ENCODE results near the gene RPS3A. TPM values are rescaled to one million over a fixed set of nuclear protein-coding genes. Genes with fewer than 3 reads are reported as not detected.

Gene RPS3A
- total RNA-seq, 1 donor from 2014 or later, result 1,406 TPM

DNA sequence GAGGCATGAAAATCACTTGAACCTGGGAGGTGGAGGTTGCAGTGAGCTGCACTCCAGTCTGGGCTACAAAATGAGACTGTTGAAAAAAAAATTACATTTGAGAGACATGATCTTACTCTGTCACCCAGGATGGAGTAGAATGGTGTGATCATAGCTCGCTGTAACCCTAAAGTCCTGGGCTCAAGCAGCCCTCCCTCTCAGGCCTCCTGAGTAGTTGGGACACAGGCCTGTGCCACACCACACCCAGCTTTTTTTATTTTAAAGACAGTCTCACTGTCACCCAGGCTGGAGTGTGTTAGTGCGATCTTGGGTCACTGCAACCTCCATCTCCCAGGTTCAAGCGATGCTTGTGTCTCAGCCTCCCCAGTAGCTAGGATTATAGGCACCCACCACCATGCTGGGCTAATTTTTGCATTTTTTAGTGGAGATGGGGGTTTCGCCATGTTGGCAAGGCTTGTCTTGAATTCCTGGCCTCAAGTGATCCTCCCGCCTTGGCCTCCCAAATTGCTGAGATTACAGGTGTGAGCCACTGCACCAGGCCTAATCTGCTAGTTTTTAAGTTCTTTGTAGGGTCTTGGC lies 6.1 kb downstream of the RPS3A start:
- ATAC-seq, result no peak
- Histone ChIP-seq H3K9me3 (no peaks in the 10 kb centered on the region), H3K27me3 (no peaks in the 10 kb centered on the region), H3K27ac (no peak overlapping the region), H3K4me3 (no peak overlapping the region), H3K4me1 (peaks cover 17% of the 10 kb centered on the region), H3K36me3 (peaks cover 77% of the 10 kb centered on the region)
- DNase-seq, result no peak
- intact Hi-C loops (cut with DNase I), result no loop called here
- TF ChIP-seq, protein P1, sequence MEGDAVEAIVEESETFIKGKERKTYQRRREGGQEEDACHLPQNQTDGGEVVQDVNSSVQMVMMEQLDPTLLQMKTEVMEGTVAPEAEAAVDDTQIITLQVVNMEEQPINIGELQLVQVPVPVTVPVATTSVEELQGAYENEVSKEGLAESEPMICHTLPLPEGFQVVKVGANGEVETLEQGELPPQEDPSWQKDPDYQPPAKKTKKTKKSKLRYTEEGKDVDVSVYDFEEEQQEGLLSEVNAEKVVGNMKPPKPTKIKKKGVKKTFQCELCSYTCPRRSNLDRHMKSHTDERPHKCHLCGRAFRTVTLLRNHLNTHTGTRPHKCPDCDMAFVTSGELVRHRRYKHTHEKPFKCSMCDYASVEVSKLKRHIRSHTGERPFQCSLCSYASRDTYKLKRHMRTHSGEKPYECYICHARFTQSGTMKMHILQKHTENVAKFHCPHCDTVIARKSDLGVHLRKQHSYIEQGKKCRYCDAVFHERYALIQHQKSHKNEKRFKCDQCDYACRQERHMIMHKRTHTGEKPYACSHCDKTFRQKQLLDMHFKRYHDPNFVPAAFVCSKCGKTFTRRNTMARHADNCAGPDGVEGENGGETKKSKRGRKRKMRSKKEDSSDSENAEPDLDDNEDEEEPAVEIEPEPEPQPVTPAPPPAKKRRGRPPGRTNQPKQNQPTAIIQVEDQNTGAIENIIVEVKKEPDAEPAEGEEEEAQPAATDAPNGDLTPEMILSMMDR (IDR thresholded peaks at IDR 0.05), result no peak

- peaks cover 63% of the 10 kb centered on the region for H3K36me3 ChIP-seq
- no peak overlapping the region for H3K4me3 ChIP-seq
- DNase-seq (no peak), ATAC-seq (no peak)
- TF ChIP-seq, protein P1 (IDR thresholded peaks at IDR 0.05), result no peak
- H3K9me3 ChIP-seq, result no peaks in the 10 kb centered on the region
- intact Hi-C loops (cut with DNase I), result no loop called here
- H3K27ac ChIP-seq, result no peak overlapping the region
- H3K4me1 ChIP-seq, result peaks cover 4% of the 10 kb centered on the region
- no peaks in the 10 kb centered on the region for H3K27me3 ChIP-seq
Observed at GRCh38 chr4:151107063-151107462, 7.6 kb downstream of the RPS3A start.

GRCh38 chr4:151110236-151110635 lies 10.8 kb downstream of the RPS3A start:
- DNase-seq (no peak), ATAC-seq (no peak)
- Histone ChIP-seq H3K27me3 (no peaks in the 10 kb centered on the region), H3K36me3 (peaks cover 42% of the 10 kb centered on the region), H3K9me3 (no peaks in the 10 kb centered on the region), H3K4me3 (no peak overlapping the region), H3K4me1 (no peaks in the 10 kb centered on the region), H3K27ac (no peak overlapping the region)
- TF ChIP-seq, protein P1 (IDR thresholded peaks at IDR 0.05), result no peak
- intact Hi-C loops (cut with DNase I), result no loop called here

DNA sequence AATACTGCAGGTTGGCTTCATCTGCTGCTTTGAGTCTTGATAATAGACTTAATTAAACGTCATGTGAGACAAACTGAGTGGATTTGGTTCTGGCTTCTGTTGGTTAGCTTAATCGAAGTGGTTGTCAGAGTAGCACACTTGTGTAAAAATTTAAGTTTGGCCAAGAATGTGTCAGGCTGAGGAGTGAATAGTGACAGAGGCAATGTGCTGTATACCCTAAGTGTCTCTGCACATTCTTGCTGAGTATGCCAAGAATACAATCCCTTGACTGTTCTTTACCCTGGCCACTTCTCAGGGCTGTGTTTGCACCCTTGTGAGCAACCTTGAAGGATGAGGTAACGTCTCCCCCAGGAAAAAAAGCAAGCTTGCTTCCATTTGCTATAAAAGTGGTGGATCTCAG lies 14.9 kb downstream of the RPS3A start:
- intact Hi-C loops (cut with DNase I), result no loop called here
- peaks cover 12% of the 10 kb centered on the region for H3K36me3 ChIP-seq
- no peaks in the 10 kb centered on the region for H3K9me3 ChIP-seq
- DNase-seq, result no peak
- TF ChIP-seq, protein P1 (IDR thresholded peaks at IDR 0.05), result no peak
- no peaks in the 10 kb centered on the region for H3K4me1 ChIP-seq
- H3K4me3 ChIP-seq, result no peak overlapping the region
- no peak overlapping the region for H3K27ac ChIP-seq
- peak; percentile 54 for ATAC-seq
- no peaks in the 10 kb centered on the region for H3K27me3 ChIP-seq

DNA sequence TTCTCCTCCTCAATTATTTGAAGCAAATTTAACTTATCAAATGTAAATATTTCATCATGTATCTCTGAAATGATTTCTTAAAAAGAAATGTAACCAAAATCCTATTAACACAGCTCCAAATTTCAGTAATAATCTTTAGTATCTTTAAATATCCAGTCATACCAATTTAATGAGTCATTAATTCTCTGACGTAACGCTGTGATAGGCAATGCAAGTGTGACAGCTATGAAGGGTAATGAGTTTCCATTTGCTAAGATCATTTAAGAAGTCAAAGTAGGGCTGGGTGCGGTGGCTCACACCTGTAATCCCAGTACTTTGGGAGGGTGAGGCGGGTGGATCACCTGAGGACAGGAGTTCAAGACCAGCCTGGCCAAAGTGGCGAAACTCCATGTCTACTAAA lies 15.6 kb downstream of the RPS3A start:
- intact Hi-C loops (cut with DNase I), result no loop called here
- Histone ChIP-seq H3K4me3 (no peak overlapping the region), H3K27me3 (no peaks in the 10 kb centered on the region), H3K4me1 (no peaks in the 10 kb centered on the region), H3K27ac (no peak overlapping the region), H3K36me3 (peaks cover 18% of the 10 kb centered on the region), H3K9me3 (no peaks in the 10 kb centered on the region)
- no peak for ATAC-seq
- no peak for DNase-seq
- TF ChIP-seq, protein P1 (IDR thresholded peaks at IDR 0.05), result no peak
